Heart right ventricle (tissue), 16 donors: ENCODE results near the gene CASKIN1. TPM values are rescaled to one million over a fixed set of nuclear protein-coding genes. Genes with fewer than 3 reads are reported as not detected.
A peak's percentile ranks its signal among the peaks of the same experiment; 100 is the strongest.

Experiments
- ATAC-seq, 8 donors: fragments of 200-7000 bp; cut with Tn5 transposase; one replicate each; pipeline ENCODE4 v1.9.1; 2020; ENCODE audit warnings: mild to moderate bottlenecking in 8 of 8, moderate library complexity in 8 of 8, moderate number of reproducible peaks in 1 of 8
- DNase-seq, 2 donors: peaks; one replicate each; pipeline ENCODE4 v3.0.0-alpha.2; 2020
- H3K27ac ChIP-seq, 10 donors: fragments of 200-600 bp; sonication (generic) in 2 of 10; one replicate each; pipeline versions ENCODE4 v1.5.0 to v1.8.0; 2020 to 2022; ENCODE audit warnings: mild to moderate bottlenecking in 3 of 10
- H3K27me3 ChIP-seq, 7 donors: fragments of 200-600 bp; one replicate each; pipeline ENCODE4 v1.8.0; 2021 to 2022; ENCODE audit warnings: mild to moderate bottlenecking in 2 of 7
- H3K36me3 ChIP-seq, 9 donors: fragments of 200-600 bp; sonication (generic) in 1 of 9; one replicate each; pipeline versions ENCODE4 v1.5.0 to v1.8.0; 2020 to 2022; ENCODE audit warnings: mild to moderate bottlenecking in 2 of 9
- H3K4me1 ChIP-seq, 9 donors: fragments of 200-600 bp; sonication (generic) in 1 of 9; one replicate each; pipeline versions ENCODE4 v1.5.0 to v1.8.0; 2020 to 2022; ENCODE audit warnings: mild to moderate bottlenecking in 4 of 9
- H3K4me3 ChIP-seq, 10 donors: fragments of 200-600 bp; sonication (generic) in 2 of 10; one replicate each; pipeline versions ENCODE4 v1.5.0 to v1.8.0; 2020 to 2022; ENCODE audit warnings: mild to moderate bottlenecking in 7 of 10, moderate library complexity in 2 of 10
- H3K9me3 ChIP-seq, 11 donors: fragments of 200-600 bp in 10 of 11; sonication (generic) in 2 of 11; one replicate each; pipeline versions ENCODE4 v1.5.0 to v1.8.0; 2013 to 2022; ENCODE audit warnings: mild to moderate bottlenecking in 2 of 11, control low read depth in 1 of 11, moderate library complexity in 1 of 11
- WGBS, 2 donors: extraction: QIAGEN DNeasy Blood & Tissue Kit; methylation state at CpG; one replicate each; pipeline ENCODE4 v1.1.7; 2013; ENCODE audit warnings: inconsistent platforms in 1 of 2; 5-methylcytosine and 5-hydroxymethylcytosine counted together
- intact Hi-C, 10 donors: fragments of 100-400 bp; cut with DNase I; formaldehyde crosslinking; loops; one replicate each; pipeline versions ENCODE4 v1.11.1 to v1.14.2; 2022
- polyA plus RNA-seq, 2 donors: library from polyadenylated mRNA; stranded (reverse); fragments of 200-250 nt; gene quantifications; one replicate each; pipeline ENCODE4 v1.2.3, GENCODE V29; 2013
- total RNA-seq, 10 donors: library from RNA; stranded (reverse); fragmentation: NEBNext Ultra II Directional in 3 of 10; extraction: Animal tissue kit (Norgen Biotek cat#: 25700) in 3 of 10; gene quantifications; one replicate each; pipeline versions ENCODE4 v1.2.1 to v1.2.4, GENCODE V29; 2021 to 2023
- TF ChIP-seq, protein P1 (sequence below), 9 donors: fragments of 200-600 bp; sonication (generic) in 2 of 9; IDR thresholded peaks; one replicate each; pipeline versions ENCODE4 v1.5.0 to v1.8.0; 2021 to 2022; ENCODE audit warnings: antibody characterized with exemption in 9 of 9, mild to moderate bottlenecking in 5 of 9, moderate library complexity in 1 of 9
- donor health status: Arrhythmogenic right ventricular cardiomyopathy.
- donor health status: ischemic (EF 13 %, LVEDD 7.1; RV severe dilation, severe dysfunction).
- donor health status: healthy with polysubstance abuse.
- donor health status: DM: no; HTN: yes; CAD: no.
- donor health status: DM: no; HTN: no; CAD: no.
- donor health status: ischemic (EF 25% LVEDD 6.9; RV normal size, moderate dysfunction).
- donor health status: ischemic (EF 25% LVEDD 5.7; RV mildly dilated, moderate dysfunction).
- donor health status: healthy.
- donor health status: DM: yes; HTN: yes; CAD: no.
- donor health status: Ischemic cardiomyopathy.
- donor health status: ischemic (EF 35%, LVEDD 5.7; RV mildly dilated, moderate dysfunction).
- donor health status: nonischemic (EF 11% LVEDD 7.7; RV severe dilation, severe dysfunction).
- donor health status: DM: yes; HTN: yes; CAD: no.
- donor health status: PGD.
- donor health status: ischemic (EF 29% LVEDD 5.4; RV normal size, mild dysfunction).
- donor health status: nonischemic (EF 23%, LVEDD 6.1; RV moderate dilation, normal function).

CASKIN1 gene
- total and polyA plus RNA-seq, 12 donors: 0.24 to 6.0 (median 1.1) TPM

DNA sequence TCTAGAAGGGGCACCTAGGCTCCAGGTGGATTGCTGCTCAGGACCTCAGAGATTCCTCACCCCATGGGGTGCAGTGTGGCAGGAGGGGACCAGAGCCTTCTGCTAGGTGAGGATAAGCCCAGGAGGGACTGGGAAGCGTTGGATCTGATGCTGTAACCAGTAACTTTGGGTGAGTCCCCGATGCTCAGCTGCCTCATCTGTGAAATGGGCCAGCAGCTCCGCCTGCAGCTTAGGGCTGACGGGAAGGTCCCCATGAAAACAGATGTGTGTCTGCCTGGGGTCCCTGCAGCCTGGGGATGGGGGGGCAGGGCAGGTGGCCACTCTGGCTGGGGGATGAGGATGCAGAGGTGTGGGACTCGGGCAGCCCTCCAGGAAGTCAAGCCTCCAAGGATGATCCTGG is 2.7 kb upstream of the CASKIN1 start:
- ATAC-seq (no peak), DNase-seq (no peak)
- TF ChIP-seq, protein P1, sequence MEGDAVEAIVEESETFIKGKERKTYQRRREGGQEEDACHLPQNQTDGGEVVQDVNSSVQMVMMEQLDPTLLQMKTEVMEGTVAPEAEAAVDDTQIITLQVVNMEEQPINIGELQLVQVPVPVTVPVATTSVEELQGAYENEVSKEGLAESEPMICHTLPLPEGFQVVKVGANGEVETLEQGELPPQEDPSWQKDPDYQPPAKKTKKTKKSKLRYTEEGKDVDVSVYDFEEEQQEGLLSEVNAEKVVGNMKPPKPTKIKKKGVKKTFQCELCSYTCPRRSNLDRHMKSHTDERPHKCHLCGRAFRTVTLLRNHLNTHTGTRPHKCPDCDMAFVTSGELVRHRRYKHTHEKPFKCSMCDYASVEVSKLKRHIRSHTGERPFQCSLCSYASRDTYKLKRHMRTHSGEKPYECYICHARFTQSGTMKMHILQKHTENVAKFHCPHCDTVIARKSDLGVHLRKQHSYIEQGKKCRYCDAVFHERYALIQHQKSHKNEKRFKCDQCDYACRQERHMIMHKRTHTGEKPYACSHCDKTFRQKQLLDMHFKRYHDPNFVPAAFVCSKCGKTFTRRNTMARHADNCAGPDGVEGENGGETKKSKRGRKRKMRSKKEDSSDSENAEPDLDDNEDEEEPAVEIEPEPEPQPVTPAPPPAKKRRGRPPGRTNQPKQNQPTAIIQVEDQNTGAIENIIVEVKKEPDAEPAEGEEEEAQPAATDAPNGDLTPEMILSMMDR (IDR thresholded peaks at IDR 0.05): no peak
- intact Hi-C loops: loop anchor here in 1 of 10 donors (10.0 kb wide), 1 partner anchor 306 kb away; no protein-coding TSS in a partner anchor
- no peak overlapping the region for H3K4me3 ChIP-seq
- H3K36me3 ChIP-seq: no peaks in the 10 kb centered on the region
- peaks cover 4 to 15% (median 10%) of the 10 kb centered on the region in 9 donors for H3K4me1 ChIP-seq
- 72 to 76% methylated on average over 5 of the region's 5 CpGs for WGBS, 2 donors
- peaks cover 14 to 51% (median 34%) of the 10 kb centered on the region in 7 donors for H3K27me3 ChIP-seq
- no peak overlapping the region for H3K27ac ChIP-seq
- no peaks in the 10 kb centered on the region for H3K9me3 ChIP-seq

DNA sequence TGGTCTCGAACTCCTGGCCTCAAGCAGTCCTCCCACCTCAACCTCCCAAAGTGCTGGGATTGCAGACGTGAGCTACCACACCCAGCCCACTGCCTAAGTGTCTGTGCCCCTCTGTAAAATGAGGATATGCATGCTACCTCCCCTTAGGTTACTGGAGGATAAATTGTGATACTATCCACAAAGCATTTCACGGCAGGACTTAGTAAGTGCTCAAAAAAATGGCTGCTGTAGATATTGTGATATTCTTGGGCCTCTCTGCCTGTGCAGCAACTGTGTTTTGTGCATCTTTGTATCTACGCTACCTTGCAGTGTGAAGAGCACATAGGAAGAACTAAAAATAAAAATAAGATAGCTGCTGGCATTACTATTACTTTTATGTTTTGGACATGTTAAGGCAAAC is 1.9 kb upstream of the CASKIN1 start:
- DNase-seq: no peak
- WGBS, 2 donors: 62 to 68% methylated on average over 4 of the region's 4 CpGs
- TF ChIP-seq, protein P1 (IDR thresholded peaks at IDR 0.05): no peak
- Histone ChIP-seq H3K9me3 (no peaks in the 10 kb centered on the region), H3K27me3 (peaks cover 14 to 59% (median 39%) of the 10 kb centered on the region in 7 donors), H3K27ac (no peak overlapping the region), H3K4me3 (no peak overlapping the region), H3K4me1 (peaks cover 4 to 15% (median 10%) of the 10 kb centered on the region in 9 donors), H3K36me3 (no peaks in the 10 kb centered on the region)
- ATAC-seq: no peak
- intact Hi-C loops: loop anchor here in 1 of 10 donors (10.0 kb wide), 1 partner anchor 307 kb away; no protein-coding TSS in a partner anchor

DNA sequence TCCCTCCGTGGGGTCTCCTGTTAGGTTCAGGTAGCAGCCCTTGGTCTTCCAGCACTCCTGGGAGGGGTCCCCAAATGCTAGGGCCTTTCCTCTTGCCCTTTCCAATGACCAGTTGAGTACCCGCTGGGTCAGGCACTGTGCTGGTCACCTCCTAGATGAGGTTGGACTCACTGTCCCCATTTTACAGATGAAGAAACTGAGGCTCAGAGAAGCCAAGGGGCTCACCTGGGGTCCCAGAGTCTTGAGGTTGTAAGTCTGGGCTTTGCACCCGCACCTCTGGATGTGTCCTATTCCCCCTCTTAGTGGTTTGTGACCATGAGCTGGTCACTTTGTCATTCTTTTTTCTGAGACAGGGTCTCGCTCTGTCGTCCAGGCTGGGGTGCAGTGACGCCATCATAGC is 1.4 kb upstream of the CASKIN1 start:
- H3K27me3 ChIP-seq: peaks cover 14 to 59% (median 39%) of the 10 kb centered on the region in 7 donors
- intact Hi-C loops: loop anchor here in 1 of 10 donors (10.0 kb wide), 1 partner anchor 307 kb away; no protein-coding TSS in a partner anchor
- H3K36me3 ChIP-seq: no peaks in the 10 kb centered on the region
- TF ChIP-seq, protein P1 (IDR thresholded peaks at IDR 0.05): no peak
- no peak overlapping the region for H3K27ac ChIP-seq
- no peak overlapping the region for H3K4me3 ChIP-seq
- no peaks in the 10 kb centered on the region for H3K9me3 ChIP-seq
- DNase-seq (no peak), ATAC-seq (no peak)
- peaks cover 4 to 15% (median 10%) of the 10 kb centered on the region in 9 donors for H3K4me1 ChIP-seq
- WGBS, 2 donors: 80 to 87% methylated on average over 6 of the region's 6 CpGs

DNA sequence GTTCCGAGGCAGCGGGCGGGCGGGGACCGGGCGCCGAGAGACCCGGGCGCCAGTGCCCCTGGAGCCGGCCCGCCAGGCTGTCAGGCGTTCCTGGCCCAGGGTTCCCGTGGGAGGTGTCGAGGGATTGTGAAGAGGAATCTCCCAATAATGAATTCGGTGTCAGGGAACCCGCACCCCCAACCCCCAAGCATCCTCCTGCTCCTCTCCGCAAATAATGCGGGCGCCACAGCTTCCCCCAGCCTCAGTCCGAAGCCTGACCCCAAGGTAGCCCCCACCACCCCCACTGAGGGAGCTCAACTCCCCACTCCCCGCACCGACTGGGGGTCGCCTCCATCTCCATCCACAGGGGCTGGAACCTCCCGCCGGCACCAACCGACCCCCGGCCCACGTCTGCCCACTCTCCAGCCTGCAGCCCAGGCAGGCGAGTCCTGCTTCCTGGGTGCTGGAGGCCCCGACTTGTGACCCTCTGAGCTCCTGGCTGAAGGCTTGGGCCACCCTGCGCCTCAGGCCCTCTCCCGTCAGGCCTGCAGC is 641 bp upstream of the CASKIN1 start:
- no peak overlapping the region for H3K27ac ChIP-seq
- TF ChIP-seq, protein P1 (IDR thresholded peaks at IDR 0.05): no peak
- H3K27me3 ChIP-seq: peaks cover 14 to 59% (median 39%) of the 10 kb centered on the region in 7 donors
- intact Hi-C loops: loop anchor here in 1 of 10 donors (10.0 kb wide), 1 partner anchor 308 kb away; no protein-coding TSS in a partner anchor
- peak overlapping the region in 5 of 10 donors; percentile 10 to 28 (median 19) for H3K4me3 ChIP-seq
- H3K36me3 ChIP-seq: no peaks in the 10 kb centered on the region
- no peaks in the 10 kb centered on the region for H3K9me3 ChIP-seq
- ATAC-seq: no peak
- 24 to 40% methylated on average over 21 to 32 of the region's 32 CpGs for WGBS, 2 donors
- H3K4me1 ChIP-seq: peaks cover 4 to 15% (median 10%) of the 10 kb centered on the region in 9 donors
- no peak for DNase-seq
